ENCODE results near the gene MTO1. TPM values are rescaled to one million over a fixed set of nuclear protein-coding genes. Genes with fewer than 3 reads are reported as not detected.
"Not testable (repeated sequence)": the region's sequence is repeated elsewhere in the genome, so short reads cannot be mapped to it uniquely, and the experiment has no call there.

MTO1 gene
- polyA plus RNA-seq, 3 donors = 8.0 to 22.8 (median 14.4) TPM

DNA sequence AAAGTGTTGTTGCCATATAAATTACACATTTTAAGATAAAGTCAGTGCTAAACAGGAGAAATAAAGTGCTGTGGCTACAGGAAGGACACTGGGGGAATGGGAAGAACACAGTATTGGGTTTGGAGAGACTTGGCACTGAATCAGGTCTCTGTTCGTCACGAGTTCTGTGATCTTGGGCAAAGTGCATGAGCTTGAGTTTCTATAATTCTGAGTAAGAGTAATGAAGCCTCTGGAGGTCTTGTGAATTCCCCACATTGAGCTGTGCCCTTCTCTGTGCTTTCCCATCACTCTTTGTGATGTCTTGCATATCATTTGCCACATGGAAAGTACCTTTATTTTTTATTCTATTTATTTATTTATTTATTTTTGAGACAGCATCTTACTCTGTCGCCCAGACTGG lies 76.1 kb downstream of the MTO1 start:
- Histone ChIP-seq H3K9me3 (replicated peaks in 1 of 2; ENCODE audit: control insufficient read depth in 1 of 2, insufficient read depth in 1 of 2, low read length in 2 of 2) (no peaks in the 10 kb centered on the region), H3K36me3 (replicated peaks in 1 of 2; ENCODE audit: control insufficient read depth in 1 of 2, insufficient read depth in 2 of 2, low read length in 2 of 2) (no peaks in the 10 kb centered on the region), H3K27ac (ENCODE audit: low read depth in 1 of 2, low read length in 2 of 2) (no peak overlapping the region), H4K20me1 (ENCODE audit: insufficient read depth, low read length) (no peaks in the 10 kb centered on the region), H2AFZ (ENCODE audit: insufficient read depth, low read depth, low read length, poor library complexity, severe bottlenecking) (no peak overlapping the region), H3K4me2 (replicated peaks; ENCODE audit: extremely low read depth, low read length, poor library complexity, severe bottlenecking) (no peak overlapping the region), H3K4me1 (ENCODE audit: control insufficient read depth in 1 of 2, insufficient read depth in 2 of 2, low read length in 2 of 2) (peaks cover 8 to 12% of the 10 kb centered on the region in 2 donors), H3K9ac (ENCODE audit: insufficient read depth, low read length, poor library complexity, severe bottlenecking) (no peak overlapping the region), H3K27me3 (ENCODE audit: control insufficient read depth in 2 of 2, insufficient read depth in 2 of 2, low read length in 2 of 2) (no peaks in the 10 kb centered on the region), H3K4me3 (replicated peaks in 1 of 3; ENCODE audit: low read depth in 2 of 3, low read length in 3 of 3) (no peak overlapping the region), H3K79me2 (ENCODE audit: insufficient read depth, low read length) (no peaks in the 10 kb centered on the region)
- Mint-ChIP-seq H3K27ac (no peak overlapping the region), H3K4me3 (no peak overlapping the region), H3K27me3 (ENCODE audit: low read depth in 3 of 3) (peaks cover 0 to 2% (median 0%) of the 10 kb centered on the region in 3 donors), H3K36me3 (no peaks in the 10 kb centered on the region), H3K4me1 (peaks cover 14% of the 10 kb centered on the region), H3K9me3 (no peaks in the 10 kb centered on the region)
- no peak for DNase-seq
- TF ChIP-seq, protein P1, sequence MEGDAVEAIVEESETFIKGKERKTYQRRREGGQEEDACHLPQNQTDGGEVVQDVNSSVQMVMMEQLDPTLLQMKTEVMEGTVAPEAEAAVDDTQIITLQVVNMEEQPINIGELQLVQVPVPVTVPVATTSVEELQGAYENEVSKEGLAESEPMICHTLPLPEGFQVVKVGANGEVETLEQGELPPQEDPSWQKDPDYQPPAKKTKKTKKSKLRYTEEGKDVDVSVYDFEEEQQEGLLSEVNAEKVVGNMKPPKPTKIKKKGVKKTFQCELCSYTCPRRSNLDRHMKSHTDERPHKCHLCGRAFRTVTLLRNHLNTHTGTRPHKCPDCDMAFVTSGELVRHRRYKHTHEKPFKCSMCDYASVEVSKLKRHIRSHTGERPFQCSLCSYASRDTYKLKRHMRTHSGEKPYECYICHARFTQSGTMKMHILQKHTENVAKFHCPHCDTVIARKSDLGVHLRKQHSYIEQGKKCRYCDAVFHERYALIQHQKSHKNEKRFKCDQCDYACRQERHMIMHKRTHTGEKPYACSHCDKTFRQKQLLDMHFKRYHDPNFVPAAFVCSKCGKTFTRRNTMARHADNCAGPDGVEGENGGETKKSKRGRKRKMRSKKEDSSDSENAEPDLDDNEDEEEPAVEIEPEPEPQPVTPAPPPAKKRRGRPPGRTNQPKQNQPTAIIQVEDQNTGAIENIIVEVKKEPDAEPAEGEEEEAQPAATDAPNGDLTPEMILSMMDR (IDR thresholded peaks at IDR 0.05) = no peak
- 100% methylated on average over 3 of the region's 3 CpGs for WGBS (ENCODE audit: insufficient coverage)
- intact Hi-C loops (cut with micrococcal nuclease) = no loop called here

DNA sequence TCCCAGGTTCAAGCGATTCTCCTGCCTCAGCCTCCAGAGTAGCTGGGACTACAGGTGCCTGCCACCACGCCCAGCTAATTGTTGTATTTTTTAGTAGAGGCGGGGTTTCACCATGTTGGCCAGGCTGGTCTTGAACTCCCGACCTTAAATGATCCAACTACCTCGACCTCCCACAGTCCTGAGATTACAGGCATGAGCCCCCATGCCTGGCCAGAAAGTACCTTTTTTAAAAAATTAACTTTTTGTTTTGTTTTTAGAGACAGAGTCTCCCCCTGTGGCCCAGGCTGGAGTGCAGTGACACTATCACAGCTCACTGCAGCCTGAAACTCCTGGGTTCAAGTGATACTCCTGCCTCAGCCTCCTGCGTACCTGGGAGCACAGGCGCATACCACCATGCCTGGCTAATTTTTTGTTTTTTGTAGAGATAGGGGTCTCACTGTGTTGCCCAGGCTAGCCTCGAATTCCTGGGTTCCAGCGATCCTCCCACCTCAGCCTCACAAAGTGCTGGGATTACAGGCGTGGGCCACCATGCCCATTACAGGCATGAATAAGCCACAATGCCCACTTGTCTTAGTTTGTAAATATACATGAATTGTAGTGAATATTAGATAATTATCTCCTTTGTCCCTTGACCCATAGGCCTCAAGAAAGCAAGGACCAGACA lies 76.7 kb downstream of the MTO1 start:
- Histone ChIP-seq H3K79me2 (ENCODE audit: insufficient read depth, low read length) (no peaks in the 10 kb centered on the region), H3K9ac (ENCODE audit: insufficient read depth, low read length, poor library complexity, severe bottlenecking) (no peak overlapping the region), H2AFZ (ENCODE audit: insufficient read depth, low read depth, low read length, poor library complexity, severe bottlenecking) (no peak overlapping the region), H3K27me3 (ENCODE audit: control insufficient read depth in 2 of 2, insufficient read depth in 2 of 2, low read length in 2 of 2) (no peaks in the 10 kb centered on the region), H3K36me3 (replicated peaks in 1 of 2; ENCODE audit: control insufficient read depth in 1 of 2, insufficient read depth in 2 of 2, low read length in 2 of 2) (no peaks in the 10 kb centered on the region), H3K27ac (ENCODE audit: low read depth in 1 of 2, low read length in 2 of 2) (no peak overlapping the region), H3K4me2 (replicated peaks; ENCODE audit: extremely low read depth, low read length, poor library complexity, severe bottlenecking) (no peak overlapping the region), H4K20me1 (ENCODE audit: insufficient read depth, low read length) (no peaks in the 10 kb centered on the region), H3K4me1 (ENCODE audit: control insufficient read depth in 1 of 2, insufficient read depth in 2 of 2, low read length in 2 of 2) (peaks cover 8 to 12% of the 10 kb centered on the region in 2 donors), H3K4me3 (replicated peaks in 1 of 3; ENCODE audit: low read depth in 2 of 3, low read length in 3 of 3) (no peak overlapping the region), H3K9me3 (replicated peaks in 1 of 2; ENCODE audit: control insufficient read depth in 1 of 2, insufficient read depth in 1 of 2, low read length in 2 of 2) (no peaks in the 10 kb centered on the region)
- TF ChIP-seq, protein P1 (IDR thresholded peaks at IDR 0.05) = no peak
- H3K4me1 Mint-ChIP-seq = peaks cover 14% of the 10 kb centered on the region
- H3K36me3 Mint-ChIP-seq = no peaks in the 10 kb centered on the region
- no peaks in the 10 kb centered on the region for H3K27me3 Mint-ChIP-seq (ENCODE audit: low read depth in 3 of 3)
- no peak overlapping the region for H3K4me3 Mint-ChIP-seq
- H3K9me3 Mint-ChIP-seq = no peaks in the 10 kb centered on the region
- DNase-seq = no peak
- WGBS (ENCODE audit: insufficient coverage) = 86% methylated on average over 1 of the region's 10 CpGs
- H3K27ac Mint-ChIP-seq = no peak overlapping the region
- intact Hi-C loops (cut with micrococcal nuclease) = no loop called here

DNA sequence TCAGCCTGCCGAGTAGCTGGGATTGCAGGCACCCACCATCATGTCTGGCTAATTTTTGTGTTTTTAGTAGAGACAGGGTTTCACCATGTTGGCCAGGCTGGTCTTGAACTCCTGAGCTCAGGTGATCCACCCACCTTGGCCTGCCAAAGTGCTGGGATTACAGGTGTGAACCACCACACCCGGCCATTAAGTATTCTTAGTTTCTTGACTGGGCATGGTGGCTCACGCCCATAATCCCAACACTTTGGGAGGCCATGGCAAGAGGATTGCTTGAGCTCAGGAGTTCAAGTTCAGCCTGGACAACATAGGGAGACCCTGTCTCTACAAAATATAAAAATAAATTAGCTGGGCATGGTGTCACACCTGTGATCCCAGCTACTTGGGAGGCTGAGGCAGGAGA lies 80.9 kb downstream of the MTO1 start:
- H3K4me3 ChIP-seq (replicated peaks in 1 of 3; ENCODE audit: low read depth in 2 of 3, low read length in 3 of 3); H3K4me1 ChIP-seq (ENCODE audit: control insufficient read depth in 1 of 2, insufficient read depth in 2 of 2, low read length in 2 of 2); H3K27ac ChIP-seq (ENCODE audit: low read depth in 1 of 2, low read length in 2 of 2); H3K36me3 ChIP-seq (replicated peaks in 1 of 2; ENCODE audit: control insufficient read depth in 1 of 2, insufficient read depth in 2 of 2, low read length in 2 of 2); H2AFZ ChIP-seq (ENCODE audit: insufficient read depth, low read depth, low read length, poor library complexity, severe bottlenecking); H3K36me3 Mint-ChIP-seq; H3K27me3 Mint-ChIP-seq (ENCODE audit: low read depth in 3 of 3); H3K9me3 ChIP-seq (replicated peaks in 1 of 2; ENCODE audit: control insufficient read depth in 1 of 2, insufficient read depth in 1 of 2, low read length in 2 of 2); DNase-seq; H3K79me2 ChIP-seq (ENCODE audit: insufficient read depth, low read length); H3K4me2 ChIP-seq (replicated peaks; ENCODE audit: extremely low read depth, low read length, poor library complexity, severe bottlenecking); H3K27me3 ChIP-seq (ENCODE audit: control insufficient read depth in 2 of 2, insufficient read depth in 2 of 2, low read length in 2 of 2); H3K4me3 Mint-ChIP-seq; H3K9ac ChIP-seq (ENCODE audit: insufficient read depth, low read length, poor library complexity, severe bottlenecking); H3K27ac Mint-ChIP-seq; intact Hi-C loops (cut with micrococcal nuclease); H3K9me3 Mint-ChIP-seq; H4K20me1 ChIP-seq (ENCODE audit: insufficient read depth, low read length): not testable (repeated sequence)
- WGBS (ENCODE audit: insufficient coverage) = 100% methylated on average over 2 of the region's 3 CpGs
- peaks cover 11% of the 10 kb centered on the region for H3K4me1 Mint-ChIP-seq
